K562 (cell line): ENCODE measurements around the gene C1QTNF5. TPM values are rescaled to one million over a fixed set of nuclear protein-coding genes. Genes with fewer than 3 reads are reported as not detected.

Source experiments
- ARID3B ChIP-seq: fragments of 250-450 bp; sonication (Bioruptor Pico); IDR thresholded peaks from 2 replicates; pipeline ENCODE4 v1.4.0; 2020; ENCODE audit warnings: borderline replicate concordance
- CHD4 ChIP-seq: fragments of 200-600 bp; sonication (generic); IDR thresholded peaks from 3 replicates; pipeline ENCODE4 v1.6.1; 2012; ENCODE audit warnings: low read depth, mild to moderate bottlenecking, mixed read lengths, low read length, inconsistent platforms; ENCODE audit not compliant: insufficient read depth, insufficient replicate concordance, poor library complexity, severe bottlenecking
- E2F1 ChIP-seq: sonication (generic); formaldehyde crosslinking; IDR thresholded peaks from 2 replicates; pipeline ENCODE4 v1.8.1; 2023; ENCODE audit warnings: mild to moderate bottlenecking, missing genetic modification reagents, moderate library complexity
- E2F4 ChIP-seq: sonication (generic); formaldehyde crosslinking; IDR thresholded peaks from 2 replicates; pipeline ENCODE4 v1.8.0; 2022; ENCODE audit warnings: mild to moderate bottlenecking, low read depth, missing genetic modification reagents
- IRF1 ChIP-seq: sonication (generic); formaldehyde crosslinking; IDR thresholded peaks from 2 replicates; pipeline ENCODE4 v1.8.0; 2022; ENCODE audit warnings: missing genetic modification reagents, mild to moderate bottlenecking, borderline replicate concordance
- LCOR ChIP-seq: sonication (generic); formaldehyde crosslinking; IDR thresholded peaks from 2 replicates; pipeline ENCODE4 v1.8.0; 2022; ENCODE audit warnings: mild to moderate bottlenecking, missing genetic modification reagents
- MCM2 ChIP-seq: fragments of 450-650 bp; IDR thresholded peaks from 2 replicates; pipeline ENCODE4 v1.6.1; 2017; ENCODE audit warnings: low read depth, mild to moderate bottlenecking
- POLR2AphosphoS2 ChIP-seq: IDR thresholded peaks from 2 replicates; pipeline ENCODE4 v1.6.1; 2012; ENCODE audit warnings: low read length, improper control_type of control experiment
- RFX5 ChIP-seq: IDR thresholded peaks from 2 replicates; pipeline ENCODE4 v1.6.1; 2011; ENCODE audit warnings: low read depth, mild to moderate bottlenecking, improper control_type of control experiment, low read length
- SIN3A ChIP-seq, 2 experiments: fragments of 150-350 bp in 1 of 2; IDR thresholded peaks; 2 replicates each; pipeline ENCODE4 v1.6.1; 2011 to 2016; ENCODE audit warnings: borderline replicate concordance in 2 of 2, low read depth in 2 of 2, low read length in 2 of 2, mild to moderate bottlenecking in 2 of 2, moderate library complexity in 2 of 2; ENCODE audit not compliant: control insufficient read depth in 1 of 2
- SMC3 ChIP-seq: conservative IDR thresholded peaks from 2 replicates; pipeline ENCODE4 v1.6.1; 2011; ENCODE audit warnings: low read depth, low read length, improper control_type of control experiment; ENCODE audit not compliant: insufficient read depth
- STAG1 ChIP-seq: sonication (generic); formaldehyde crosslinking; IDR thresholded peaks from 2 replicates; pipeline ENCODE4 v1.5.0; 2020; ENCODE audit warnings: missing genetic modification reagents, borderline replicate concordance
- VEZF1 ChIP-seq: fragments of 200-800 bp; sonication (Bioruptor generic); IDR thresholded peaks from 2 replicates; pipeline ENCODE4 v1.6.1; 2017; ENCODE audit warnings: missing genetic modification characterization, missing compliant biosample characterization
- ZNF165 ChIP-seq: fragments of 250-450 bp; sonication (Bioruptor Pico); IDR thresholded peaks from 2 replicates; pipeline ENCODE4 v1.4.0; 2020; ENCODE audit warnings: borderline replicate concordance
- polyA plus RNA-seq, 8 experiments: library from polyadenylated mRNA; depleted of rRNA in 4 of 8; stranded (reverse) in 5 of 8; unstranded in 3 of 8; fragments of >200 nt; fragmentation: Nextera tagmentation in 2 of 8; fragmentation: Illumina TruSeq in 1 of 8; extraction: Ambion mirVana in 2 of 8; extraction: Trizol in 1 of 8; gene quantifications; 2 replicates each; pipeline versions ENCODE4 v1.2.1 to v1.2.3, GENCODE V29; 2011 to 2014; ENCODE audit warnings: inconsistent platforms in 1 of 8, missing spikeins in 1 of 8
- total RNA-seq, 7 experiments: library from RNA; depleted of rRNA in 6 of 7; stranded (reverse); fragments of >200 nt in 6 of 7; fragmentation: Illumina TruSeq in 2 of 7; extraction: Trizol in 2 of 7; gene quantifications; 2 replicates each; pipeline versions ENCODE4 v1.2.1 to v1.2.3, GENCODE V29; 2011 to 2021; ENCODE audit warnings: low replicate concordance in 1 of 7

Gene C1QTNF5
- total and polyA plus RNA-seq, 9 of the 15 experiments (the other 6 are each of a cell fraction or from before 2014, with no cell fraction given) = 0.07 to 0.76 (median 0.24) TPM; not detected in 1

GRCh38 chr11:119339589-119340334, 921 bp downstream of the C1QTNF5 start (continued):
- TF ChIP-seq IRF1 (CRISPR knock-in tag) = no peak
- TF ChIP-seq MCM2 = no peak
- no peak for TF ChIP-seq CHD4
- no peak for TF ChIP-seq RFX5
- no peak for TF ChIP-seq ARID3B (CRISPR knock-in tag)
- no peak for TF ChIP-seq POLR2AphosphoS2
- TF ChIP-seq E2F4 (CRISPR knock-in tag) = no peak
- no peak for TF ChIP-seq E2F1
- no peak for TF ChIP-seq LCOR (CRISPR knock-in tag)
- TF ChIP-seq SMC3 = peak; percentile 58; the same call in 1 of the 2 replicates
- no peak for TF ChIP-seq SIN3A (IDR thresholded peaks at IDR 0.05; ENCODE audit: borderline replicate concordance in 2 of 2, control insufficient read depth in 1 of 2, low read depth in 2 of 2, low read length in 2 of 2)
- TF ChIP-seq ZNF165 (CRISPR knock-in tag) = no peak
- TF ChIP-seq VEZF1 (CRISPR knock-in tag) = peak; percentile 79
- peak; percentile 59 for TF ChIP-seq STAG1 (CRISPR knock-in tag)
